SU-DHL-6 (cell line): Measurements from ENCODE around the gene KCNE4.

Source experiments
- H2AFZ ChIP-seq: fragments of 200-600 bp; sonication (generic); 2 replicates; pipeline ENCODE4 v1.6.1; 2014; ENCODE audit warnings: low read depth, mild to moderate bottlenecking, moderate library complexity, mixed read lengths, antibody characterized with exemption, low read length; ENCODE audit not compliant: severe bottlenecking
- H3F3A ChIP-seq: fragments of 200-600 bp; shearing (Covaris generic); 2 replicates; pipeline ENCODE4 v1.6.0; 2016; ENCODE audit warnings: antibody characterized with exemption, mild to moderate bottlenecking; ENCODE audit not compliant: insufficient read depth
- H3K27ac ChIP-seq: fragments of 200-600 bp; sonication (generic); 2 replicates; pipeline ENCODE4 v1.5.1; 2016; ENCODE audit warnings: low read depth, mild to moderate bottlenecking, low read length, moderate library complexity, mixed read lengths
- H3K27me3 ChIP-seq: fragments of 200-600 bp; sonication (generic), shearing (Covaris generic); 2 replicates; pipeline ENCODE4 v1.6.0; 2014; ENCODE audit warnings: mild to moderate bottlenecking, low read length
- H3K36me3 ChIP-seq: fragments of 200-600 bp; sonication (generic); 2 replicates; pipeline ENCODE4 v1.6.1; 2014; ENCODE audit warnings: mild to moderate bottlenecking, low read length, mixed read lengths
- H3K4me2 ChIP-seq: fragments of 300-600, 200-600 bp; shearing (Covaris generic), sonication (generic); 2 replicates; pipeline ENCODE4 v1.6.0; 2014; ENCODE audit warnings: low read length, low read depth, mild to moderate bottlenecking; ENCODE audit not compliant: poor library complexity, severe bottlenecking
- H3K4me3 ChIP-seq: fragments of 200-600 bp; sonication (generic); 2 replicates; pipeline ENCODE4 v1.5.1; 2014; ENCODE audit warnings: antibody characterized with exemption, low read length, mild to moderate bottlenecking, mixed read lengths; ENCODE audit not compliant: insufficient read depth, poor library complexity, severe bottlenecking
- H3K79me2 ChIP-seq: fragments of 200-600 bp; sonication (generic); 2 replicates; pipeline ENCODE4 v1.6.1; 2014; ENCODE audit warnings: mild to moderate bottlenecking, low read length, moderate library complexity; ENCODE audit not compliant: insufficient read depth
- H3K9ac ChIP-seq: fragments of 200-600 bp; sonication (generic); 2 replicates; pipeline ENCODE4 v1.7.0; 2014; ENCODE audit warnings: mild to moderate bottlenecking, low read length
- H3K9me2 ChIP-seq: fragments of 200-600 bp; sonication (generic); replicated peaks from 2 replicates; pipeline ENCODE4 v1.6.1; 2014; ENCODE audit warnings: low read length; ENCODE audit not compliant: insufficient read depth
- H3K9me3 ChIP-seq: fragments of 200-600 bp; sonication (generic); 2 replicates; pipeline ENCODE4 v1.6.1; 2014; ENCODE audit warnings: low read length, mixed read lengths; ENCODE audit not compliant: insufficient read depth
- H4K20me1 ChIP-seq: fragments of 200-600 bp; sonication (generic); 2 replicates; pipeline ENCODE4 v1.6.1; 2014; ENCODE audit warnings: low read depth, mild to moderate bottlenecking, antibody characterized with exemption, low read length, moderate library complexity, mixed read lengths
- CTCF ChIP-seq: fragments of 200-600 bp; sonication (generic); IDR thresholded peaks from one replicate; pipeline ENCODE4 v1.5.1; 2017; ENCODE audit warnings: antibody characterized with exemption, mild to moderate bottlenecking, low read length, moderate library complexity; ENCODE audit not compliant: insufficient read depth, poor library complexity, severe bottlenecking
- EZH2phosphoT487 ChIP-seq: fragments of 200-600 bp; sonication (generic), shearing (Covaris generic); conservative IDR thresholded peaks from 2 replicates; pipeline ENCODE4 v1.6.1; 2018; ENCODE audit warnings: mild to moderate bottlenecking, antibody characterized with exemption, low read length, moderate library complexity, mixed read lengths

The KCNE4 gene

GRCh38 chr2:223102450-223102849 is 50.5 kb downstream of the KCNE4 start:
- no peaks in the 10 kb centered on the region for H3K79me2 ChIP-seq
- no peaks in the 10 kb centered on the region for H3F3A ChIP-seq
- no peak overlapping the region for H2AFZ ChIP-seq
- H3K4me3 ChIP-seq: no peak overlapping the region
- no peak overlapping the region for H3K9ac ChIP-seq
- H3K4me2 ChIP-seq: no peak overlapping the region
- no peaks in the 10 kb centered on the region for H3K36me3 ChIP-seq
- H3K27ac ChIP-seq: no peak overlapping the region
- TF ChIP-seq EZH2phosphoT487 (no peak), CTCF (no peak)
- H3K9me2 ChIP-seq: no peaks in the 10 kb centered on the region
- no peaks in the 10 kb centered on the region for H3K27me3 ChIP-seq
- no peaks in the 10 kb centered on the region for H4K20me1 ChIP-seq
- no peaks in the 10 kb centered on the region for H3K9me3 ChIP-seq

- no peak overlapping the region for H3K9ac ChIP-seq
- H3K27me3 ChIP-seq: no peaks in the 10 kb centered on the region
- no peak overlapping the region for H3K4me2 ChIP-seq
- H3K79me2 ChIP-seq: no peaks in the 10 kb centered on the region
- no peaks in the 10 kb centered on the region for H4K20me1 ChIP-seq
- no peak overlapping the region for H2AFZ ChIP-seq
- no peaks in the 10 kb centered on the region for H3K36me3 ChIP-seq
- TF ChIP-seq EZH2phosphoT487 (no peak), CTCF (no peak)
- H3F3A ChIP-seq: no peaks in the 10 kb centered on the region
- H3K9me2 ChIP-seq: no peaks in the 10 kb centered on the region
- H3K9me3 ChIP-seq: no peaks in the 10 kb centered on the region
- no peak overlapping the region for H3K27ac ChIP-seq
- no peak overlapping the region for H3K4me3 ChIP-seq
Measured at GRCh38 chr2:223104336-223105132, 52.5 kb downstream of the KCNE4 start.
